SU-DHL-6 (cell line): Measurements from ENCODE around the gene ROR1.

Experiments used
- H2AFZ ChIP-seq: fragments of 200-600 bp; sonication (generic); 2 replicates; pipeline ENCODE4 v1.6.1; 2014; ENCODE audit warnings: low read depth, mild to moderate bottlenecking, moderate library complexity, mixed read lengths, antibody characterized with exemption, low read length; ENCODE audit not compliant: severe bottlenecking
- H3F3A ChIP-seq: fragments of 200-600 bp; shearing (Covaris generic); 2 replicates; pipeline ENCODE4 v1.6.0; 2016; ENCODE audit warnings: antibody characterized with exemption, mild to moderate bottlenecking; ENCODE audit not compliant: insufficient read depth
- H3K27ac ChIP-seq: fragments of 200-600 bp; sonication (generic); 2 replicates; pipeline ENCODE4 v1.5.1; 2016; ENCODE audit warnings: low read depth, mild to moderate bottlenecking, low read length, moderate library complexity, mixed read lengths
- H3K27me3 ChIP-seq: fragments of 200-600 bp; sonication (generic), shearing (Covaris generic); 2 replicates; pipeline ENCODE4 v1.6.0; 2014; ENCODE audit warnings: mild to moderate bottlenecking, low read length
- H3K36me3 ChIP-seq: fragments of 200-600 bp; sonication (generic); 2 replicates; pipeline ENCODE4 v1.6.1; 2014; ENCODE audit warnings: mild to moderate bottlenecking, low read length, mixed read lengths
- H3K4me2 ChIP-seq: fragments of 300-600, 200-600 bp; shearing (Covaris generic), sonication (generic); 2 replicates; pipeline ENCODE4 v1.6.0; 2014; ENCODE audit warnings: low read length, low read depth, mild to moderate bottlenecking; ENCODE audit not compliant: poor library complexity, severe bottlenecking
- H3K4me3 ChIP-seq: fragments of 200-600 bp; sonication (generic); 2 replicates; pipeline ENCODE4 v1.5.1; 2014; ENCODE audit warnings: antibody characterized with exemption, low read length, mild to moderate bottlenecking, mixed read lengths; ENCODE audit not compliant: insufficient read depth, poor library complexity, severe bottlenecking
- H3K79me2 ChIP-seq: fragments of 200-600 bp; sonication (generic); 2 replicates; pipeline ENCODE4 v1.6.1; 2014; ENCODE audit warnings: mild to moderate bottlenecking, low read length, moderate library complexity; ENCODE audit not compliant: insufficient read depth
- H3K9ac ChIP-seq: fragments of 200-600 bp; sonication (generic); 2 replicates; pipeline ENCODE4 v1.7.0; 2014; ENCODE audit warnings: mild to moderate bottlenecking, low read length
- H3K9me2 ChIP-seq: fragments of 200-600 bp; sonication (generic); replicated peaks from 2 replicates; pipeline ENCODE4 v1.6.1; 2014; ENCODE audit warnings: low read length; ENCODE audit not compliant: insufficient read depth
- H3K9me3 ChIP-seq: fragments of 200-600 bp; sonication (generic); 2 replicates; pipeline ENCODE4 v1.6.1; 2014; ENCODE audit warnings: low read length, mixed read lengths; ENCODE audit not compliant: insufficient read depth
- H4K20me1 ChIP-seq: fragments of 200-600 bp; sonication (generic); 2 replicates; pipeline ENCODE4 v1.6.1; 2014; ENCODE audit warnings: low read depth, mild to moderate bottlenecking, antibody characterized with exemption, low read length, moderate library complexity, mixed read lengths
- CTCF ChIP-seq: fragments of 200-600 bp; sonication (generic); IDR thresholded peaks from one replicate; pipeline ENCODE4 v1.5.1; 2017; ENCODE audit warnings: antibody characterized with exemption, mild to moderate bottlenecking, low read length, moderate library complexity; ENCODE audit not compliant: insufficient read depth, poor library complexity, severe bottlenecking
- EZH2phosphoT487 ChIP-seq: fragments of 200-600 bp; sonication (generic), shearing (Covaris generic); conservative IDR thresholded peaks from 2 replicates; pipeline ENCODE4 v1.6.1; 2018; ENCODE audit warnings: mild to moderate bottlenecking, antibody characterized with exemption, low read length, moderate library complexity, mixed read lengths

ROR1 gene

GRCh38 chr1:64147759-64148158, 373.9 kb downstream of the ROR1 start:
- Histone ChIP-seq H3F3A (no peaks in the 10 kb centered on the region), H2AFZ (no peak overlapping the region), H3K27ac (no peak overlapping the region), H3K4me2 (no peak overlapping the region), H3K36me3 (no peaks in the 10 kb centered on the region), H3K9ac (no peak overlapping the region), H3K79me2 (no peaks in the 10 kb centered on the region), H3K4me3 (no peak overlapping the region), H3K9me2 (no peaks in the 10 kb centered on the region), H3K9me3 (no peaks in the 10 kb centered on the region), H4K20me1 (no peaks in the 10 kb centered on the region), H3K27me3 (no peaks in the 10 kb centered on the region)
- TF ChIP-seq EZH2phosphoT487 = no peak
- no peak for TF ChIP-seq CTCF

- Histone ChIP-seq H3K4me3 (no peak overlapping the region), H3K27ac (no peak overlapping the region), H3K79me2 (no peaks in the 10 kb centered on the region), H3K4me2 (no peak overlapping the region), H3K36me3 (no peaks in the 10 kb centered on the region), H3K9me3 (no peaks in the 10 kb centered on the region), H2AFZ (no peak overlapping the region), H3F3A (no peaks in the 10 kb centered on the region), H3K27me3 (no peaks in the 10 kb centered on the region), H3K9me2 (no peaks in the 10 kb centered on the region), H3K9ac (no peak overlapping the region), H4K20me1 (no peaks in the 10 kb centered on the region)
- TF ChIP-seq CTCF (no peak), EZH2phosphoT487 (no peak)
Observed at GRCh38 chr1:64150266-64150665, 376.4 kb downstream of the ROR1 start.

- H3K4me3 ChIP-seq = no peak overlapping the region
- no peaks in the 10 kb centered on the region for H3K27me3 ChIP-seq
- no peak overlapping the region for H3K4me2 ChIP-seq
- H3K27ac ChIP-seq = no peak overlapping the region
- no peaks in the 10 kb centered on the region for H3K9me2 ChIP-seq
- H4K20me1 ChIP-seq = no peaks in the 10 kb centered on the region
- H3F3A ChIP-seq = no peaks in the 10 kb centered on the region
- H3K36me3 ChIP-seq = no peaks in the 10 kb centered on the region
- no peak overlapping the region for H2AFZ ChIP-seq
- no peak overlapping the region for H3K9ac ChIP-seq
- TF ChIP-seq EZH2phosphoT487 (no peak), CTCF (no peak)
- H3K9me3 ChIP-seq = no peaks in the 10 kb centered on the region
- H3K79me2 ChIP-seq = no peaks in the 10 kb centered on the region
Observed at GRCh38 chr1:64150729-64151230, 377.0 kb downstream of the ROR1 start.

- Histone ChIP-seq H3K9me2 (no peaks in the 10 kb centered on the region), H3F3A (no peaks in the 10 kb centered on the region), H3K4me2 (no peak overlapping the region), H3K9me3 (no peaks in the 10 kb centered on the region), H3K79me2 (no peaks in the 10 kb centered on the region), H3K27me3 (no peaks in the 10 kb centered on the region), H4K20me1 (no peaks in the 10 kb centered on the region), H3K4me3 (no peak overlapping the region), H3K36me3 (no peaks in the 10 kb centered on the region), H3K27ac (no peak overlapping the region), H2AFZ (no peak overlapping the region), H3K9ac (no peak overlapping the region)
- TF ChIP-seq CTCF (no peak), EZH2phosphoT487 (no peak)
Observed at GRCh38 chr1:64155278-64155677, 381.5 kb downstream of the ROR1 start.
